ENCODE results near the gene FFAR2. TPM values are rescaled to one million over a fixed set of nuclear protein-coding genes. Genes with fewer than 3 reads are reported as not detected.

Gene FFAR2
- total RNA-seq, 1 experiment from 2014 or later = not detected

DNA sequence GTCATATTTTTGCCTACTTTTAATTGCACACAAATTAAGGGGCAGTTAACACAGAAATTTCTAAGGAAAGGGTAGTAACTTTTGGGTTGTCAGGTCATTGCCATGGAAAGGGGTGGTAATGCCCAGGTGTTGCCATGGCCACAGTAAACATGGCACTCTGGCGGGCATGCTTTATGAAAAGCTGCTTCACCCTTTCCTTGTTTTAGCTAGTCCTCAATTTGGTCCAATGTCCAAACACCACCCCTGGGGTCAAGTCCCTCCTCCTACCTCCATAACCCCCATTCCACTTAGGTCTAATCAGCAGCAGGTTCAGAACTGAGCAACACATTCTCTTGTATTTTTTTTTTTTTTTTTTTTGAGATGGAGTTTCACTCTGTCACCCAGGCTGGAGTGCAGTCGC lies 6.6 kb downstream of the FFAR2 start:
- H3K4me1 ChIP-seq = peaks cover 22% of the 10 kb centered on the region
- no peaks in the 10 kb centered on the region for H3K27me3 Mint-ChIP-seq (ENCODE audit: insufficient read depth, unreplicated experiment)
- TF ChIP-seq, protein P1, sequence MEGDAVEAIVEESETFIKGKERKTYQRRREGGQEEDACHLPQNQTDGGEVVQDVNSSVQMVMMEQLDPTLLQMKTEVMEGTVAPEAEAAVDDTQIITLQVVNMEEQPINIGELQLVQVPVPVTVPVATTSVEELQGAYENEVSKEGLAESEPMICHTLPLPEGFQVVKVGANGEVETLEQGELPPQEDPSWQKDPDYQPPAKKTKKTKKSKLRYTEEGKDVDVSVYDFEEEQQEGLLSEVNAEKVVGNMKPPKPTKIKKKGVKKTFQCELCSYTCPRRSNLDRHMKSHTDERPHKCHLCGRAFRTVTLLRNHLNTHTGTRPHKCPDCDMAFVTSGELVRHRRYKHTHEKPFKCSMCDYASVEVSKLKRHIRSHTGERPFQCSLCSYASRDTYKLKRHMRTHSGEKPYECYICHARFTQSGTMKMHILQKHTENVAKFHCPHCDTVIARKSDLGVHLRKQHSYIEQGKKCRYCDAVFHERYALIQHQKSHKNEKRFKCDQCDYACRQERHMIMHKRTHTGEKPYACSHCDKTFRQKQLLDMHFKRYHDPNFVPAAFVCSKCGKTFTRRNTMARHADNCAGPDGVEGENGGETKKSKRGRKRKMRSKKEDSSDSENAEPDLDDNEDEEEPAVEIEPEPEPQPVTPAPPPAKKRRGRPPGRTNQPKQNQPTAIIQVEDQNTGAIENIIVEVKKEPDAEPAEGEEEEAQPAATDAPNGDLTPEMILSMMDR (IDR thresholded peaks at IDR 0.05; ENCODE audit: insufficient read depth in 1 of 2, low read depth in 1 of 2, low read length in 1 of 2, severe bottlenecking in 1 of 2, unreplicated experiment in 1 of 2) = no peak
- intact Hi-C loops (cut with micrococcal nuclease; ENCODE audit: unreplicated experiment) = no loop called here
- peaks cover 10% of the 10 kb centered on the region for H3K4me1 Mint-ChIP-seq (ENCODE audit: low read depth, unreplicated experiment)
- POLR2A ChIA-PET = no interaction called here
- H3K27me3 ChIP-seq (replicated peaks; ENCODE audit: control insufficient read depth, insufficient read depth, low read length) = no peaks in the 10 kb centered on the region
- H3K4me3 Mint-ChIP-seq (ENCODE audit: unreplicated experiment) = no peak overlapping the region
- no TSS peak for BruUV-seq (replicated peaks)
- no peaks in the 10 kb centered on the region for H3K9me3 Mint-ChIP-seq (ENCODE audit: unreplicated experiment)
- no peak for DNase-seq
- H3K9me3 ChIP-seq = no peaks in the 10 kb centered on the region
- no peaks in the 10 kb centered on the region for H3K36me3 ChIP-seq (ENCODE audit: control insufficient read depth, insufficient read depth, low read length)
- H3K36me3 Mint-ChIP-seq (ENCODE audit: insufficient read depth, unreplicated experiment) = no peaks in the 10 kb centered on the region
- H3K27ac Mint-ChIP-seq (ENCODE audit: unreplicated experiment) = no peak overlapping the region
- no peak overlapping the region for H3K4me3 ChIP-seq (ENCODE audit: low read depth, low read length)
- CTCF ChIA-PET = interaction anchor here (0.8 kb wide), 1 partner anchor 102 kb away, joined by 3 read pairs; no protein-coding TSS in a partner anchor

DNA sequence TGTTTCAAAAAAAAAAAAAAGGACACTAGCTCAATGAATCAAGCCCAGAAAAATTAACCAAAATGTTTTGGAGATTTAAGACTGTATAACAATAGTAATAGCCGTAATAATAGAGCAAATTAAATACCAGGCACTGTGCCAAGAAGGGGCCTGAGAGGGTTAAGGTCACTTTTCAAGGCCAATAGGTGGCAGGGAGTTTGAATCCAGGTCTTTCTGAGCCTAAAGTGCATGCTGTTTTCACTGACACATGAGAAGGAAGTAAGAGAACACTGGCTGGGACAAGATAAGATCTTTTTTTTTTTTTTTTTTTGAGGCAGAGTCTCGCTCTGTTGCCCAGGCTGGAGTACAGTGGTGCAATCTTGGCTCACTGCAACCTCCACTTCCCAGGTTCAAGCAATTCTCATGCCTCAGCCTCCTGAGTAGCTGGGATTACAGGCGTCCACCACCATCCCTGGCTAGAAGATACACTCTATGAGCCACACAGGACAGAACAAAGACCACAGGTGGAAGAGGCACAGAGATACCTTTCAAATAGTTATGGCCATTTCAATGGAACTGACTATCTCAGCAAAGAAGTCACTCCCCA lies 7.7 kb downstream of the FFAR2 start:
- Mint-ChIP-seq H3K4me3 (ENCODE audit: unreplicated experiment) (no peak overlapping the region), H3K27me3 (ENCODE audit: insufficient read depth, unreplicated experiment) (no peaks in the 10 kb centered on the region), H3K4me1 (ENCODE audit: low read depth, unreplicated experiment) (peaks cover 10% of the 10 kb centered on the region), H3K36me3 (ENCODE audit: insufficient read depth, unreplicated experiment) (no peaks in the 10 kb centered on the region), H3K27ac (ENCODE audit: unreplicated experiment) (no peak overlapping the region), H3K9me3 (ENCODE audit: unreplicated experiment) (no peaks in the 10 kb centered on the region)
- H3K36me3 ChIP-seq (ENCODE audit: control insufficient read depth, insufficient read depth, low read length) = no peaks in the 10 kb centered on the region
- TF ChIP-seq, protein P1 (IDR thresholded peaks at IDR 0.05; ENCODE audit: insufficient read depth in 1 of 2, low read depth in 1 of 2, low read length in 1 of 2, severe bottlenecking in 1 of 2, unreplicated experiment in 1 of 2) = no peak
- no peaks in the 10 kb centered on the region for H3K27me3 ChIP-seq (replicated peaks; ENCODE audit: control insufficient read depth, insufficient read depth, low read length)
- BruUV-seq (replicated peaks) = no TSS peak
- DNase-seq = no peak
- ChIA-PET POLR2A (no interaction called here), CTCF (interaction anchor here (0.7 to 0.8 kb wide), 3 partner anchors 56 to 293 kb away, joined by 3 to 5 read pairs (median 3); no protein-coding TSS in a partner anchor)
- no peaks in the 10 kb centered on the region for H3K9me3 ChIP-seq
- no peak overlapping the region for H3K4me3 ChIP-seq (ENCODE audit: low read depth, low read length)
- intact Hi-C loops (cut with micrococcal nuclease; ENCODE audit: unreplicated experiment) = no loop called here
- H3K4me1 ChIP-seq = peaks cover 23% of the 10 kb centered on the region

DNA sequence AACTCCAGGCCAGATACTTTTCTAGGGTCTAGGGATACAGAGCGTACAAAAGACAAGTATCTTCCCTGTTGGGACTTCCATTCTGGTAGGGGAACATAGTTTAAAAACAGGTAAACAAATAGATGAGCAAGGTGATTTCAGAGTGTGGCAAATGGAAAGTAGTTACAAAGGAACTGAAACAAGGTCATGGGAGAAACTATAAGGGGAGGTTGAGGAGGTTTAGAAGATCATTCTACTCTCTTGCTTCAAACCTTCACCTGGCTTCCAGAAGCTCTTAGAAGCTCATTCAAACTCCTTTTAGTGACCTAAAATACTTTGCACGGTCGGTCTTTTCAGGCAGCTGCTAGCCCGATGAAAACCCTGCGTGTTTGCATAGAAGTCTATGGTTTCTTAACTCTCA lies 9.1 kb downstream of the FFAR2 start:
- ChIA-PET POLR2A (no interaction called here), CTCF (no interaction called here)
- no TSS peak for BruUV-seq (replicated peaks)
- H3K36me3 ChIP-seq (ENCODE audit: control insufficient read depth, insufficient read depth, low read length) = no peaks in the 10 kb centered on the region
- Mint-ChIP-seq H3K36me3 (ENCODE audit: insufficient read depth, unreplicated experiment) (no peaks in the 10 kb centered on the region), H3K4me1 (ENCODE audit: low read depth, unreplicated experiment) (peaks cover 10% of the 10 kb centered on the region), H3K4me3 (ENCODE audit: unreplicated experiment) (no peak overlapping the region), H3K27me3 (ENCODE audit: insufficient read depth, unreplicated experiment) (no peaks in the 10 kb centered on the region), H3K9me3 (ENCODE audit: unreplicated experiment) (no peaks in the 10 kb centered on the region), H3K27ac (ENCODE audit: unreplicated experiment) (no peak overlapping the region)
- DNase-seq = no peak
- H3K4me3 ChIP-seq (ENCODE audit: low read depth, low read length) = no peak overlapping the region
- TF ChIP-seq, protein P1 (IDR thresholded peaks at IDR 0.05; ENCODE audit: insufficient read depth in 1 of 2, low read depth in 1 of 2, low read length in 1 of 2, severe bottlenecking in 1 of 2, unreplicated experiment in 1 of 2) = no peak
- H3K27me3 ChIP-seq (replicated peaks; ENCODE audit: control insufficient read depth, insufficient read depth, low read length) = no peaks in the 10 kb centered on the region
- no peaks in the 10 kb centered on the region for H3K9me3 ChIP-seq
- peaks cover 23% of the 10 kb centered on the region for H3K4me1 ChIP-seq
- intact Hi-C loops (cut with micrococcal nuclease; ENCODE audit: unreplicated experiment) = no loop called here

Data from Caco-2 (cell line).